CD1c-positive myeloid dendritic cell (primary cell): ENCODE data around the gene FNDC3B.

Experiments used
- DNase-seq: peaks from one replicate; pipeline ENCODE4 v3.0.0-alpha.2; 2016; ENCODE audit errors: extremely low spot score

Gene FNDC3B

DNA sequence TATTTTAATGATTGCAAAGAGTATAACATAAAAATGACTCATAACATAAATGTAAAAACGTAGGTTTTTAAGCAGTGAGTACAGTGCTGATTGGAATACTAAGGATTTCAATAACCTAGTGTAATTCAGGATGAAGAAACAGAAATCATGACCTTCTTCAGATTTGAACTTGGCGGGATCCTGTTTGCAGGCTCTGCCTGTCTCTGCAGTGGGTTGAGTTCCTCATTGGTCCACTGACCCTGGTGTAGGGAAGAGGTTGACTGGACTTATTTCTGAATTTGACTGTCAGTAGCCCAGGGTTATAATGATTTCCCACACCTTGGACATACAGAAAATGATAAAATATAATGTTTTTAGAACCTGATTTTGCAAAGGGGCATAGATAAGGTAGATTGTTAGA lies 171.7 kb downstream of the FNDC3B start:
- DNase-seq, result peak; percentile 77

DNA sequence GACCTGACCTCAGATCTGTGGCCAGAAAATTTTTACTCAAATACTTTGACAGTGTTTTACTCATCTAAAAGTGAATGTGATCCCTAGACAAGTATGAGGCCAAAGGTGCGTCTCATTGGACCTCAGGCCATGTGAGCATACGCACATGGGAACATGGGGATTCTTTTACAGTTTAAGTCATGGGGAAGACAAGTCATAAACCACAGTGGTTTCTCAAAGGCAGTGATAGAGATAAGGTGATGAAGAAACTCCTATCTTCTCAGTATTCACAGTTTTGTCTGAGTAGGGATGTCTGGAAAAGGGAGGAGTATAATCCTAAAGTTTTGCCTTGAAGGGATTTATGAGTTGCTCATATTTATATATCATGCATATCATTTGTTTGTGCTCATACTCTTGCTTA lies 173.8 kb downstream of the FNDC3B start:
- no peak for DNase-seq

DNA sequence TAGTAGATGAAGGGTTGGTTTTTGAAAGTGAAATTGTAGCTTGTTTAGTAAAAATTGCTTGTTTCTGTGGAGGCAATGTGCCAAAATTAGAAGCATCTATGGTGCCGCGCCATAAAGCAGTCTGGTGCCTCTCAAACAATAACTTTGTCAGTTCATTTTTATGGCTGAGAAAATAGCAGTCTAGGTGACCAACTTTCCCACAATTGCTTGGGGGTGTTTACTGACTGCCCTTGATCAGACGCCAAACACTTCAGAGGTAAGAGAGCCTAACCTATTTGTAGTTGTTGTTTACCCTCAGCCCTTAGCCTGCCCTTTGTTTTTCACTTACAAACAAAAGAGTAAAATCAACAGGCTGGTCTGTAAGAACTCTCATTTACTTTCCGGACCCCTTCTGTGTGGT lies 174.5 kb downstream of the FNDC3B start:
- no peak for DNase-seq

DNA sequence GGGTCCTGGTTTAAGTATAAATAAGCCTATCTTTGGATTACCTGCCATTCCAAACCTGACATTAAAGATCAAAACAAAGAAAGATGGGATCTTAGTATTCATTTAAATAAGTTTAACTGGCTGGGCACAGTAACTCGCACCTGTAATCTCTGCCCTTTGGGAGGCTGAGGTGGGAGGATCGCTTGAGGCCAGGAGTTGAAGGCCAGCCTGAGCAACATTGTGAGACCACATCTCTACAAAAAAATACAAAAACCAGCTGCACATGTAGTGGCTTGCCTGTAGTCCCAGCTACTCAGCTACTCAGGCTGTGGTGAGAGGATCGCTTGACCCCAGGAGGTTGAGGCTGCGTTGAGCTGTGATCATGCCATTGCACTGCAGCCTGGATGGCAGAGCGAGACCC lies 176.9 kb downstream of the FNDC3B start:
- no peak for DNase-seq

DNA sequence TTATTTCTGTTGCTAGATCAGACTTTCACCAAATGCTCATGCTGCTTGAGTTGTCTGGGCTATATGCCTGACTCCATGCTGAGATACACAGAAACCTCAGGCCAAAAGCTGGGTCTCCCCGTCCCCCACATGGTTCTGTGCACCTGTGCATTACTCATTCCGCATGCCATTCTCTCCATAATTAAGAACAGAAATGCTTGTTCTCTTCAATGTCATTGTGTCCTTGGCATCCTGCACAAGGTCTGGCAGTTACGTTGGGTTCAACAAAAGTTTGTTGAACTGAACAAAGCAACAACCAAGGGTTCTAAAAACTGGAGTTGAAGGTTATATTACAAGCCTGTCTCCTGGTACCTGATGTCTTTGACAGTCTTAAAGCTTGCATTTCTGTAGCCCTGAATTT lies 177.5 kb downstream of the FNDC3B start:
- no peak for DNase-seq

DNA sequence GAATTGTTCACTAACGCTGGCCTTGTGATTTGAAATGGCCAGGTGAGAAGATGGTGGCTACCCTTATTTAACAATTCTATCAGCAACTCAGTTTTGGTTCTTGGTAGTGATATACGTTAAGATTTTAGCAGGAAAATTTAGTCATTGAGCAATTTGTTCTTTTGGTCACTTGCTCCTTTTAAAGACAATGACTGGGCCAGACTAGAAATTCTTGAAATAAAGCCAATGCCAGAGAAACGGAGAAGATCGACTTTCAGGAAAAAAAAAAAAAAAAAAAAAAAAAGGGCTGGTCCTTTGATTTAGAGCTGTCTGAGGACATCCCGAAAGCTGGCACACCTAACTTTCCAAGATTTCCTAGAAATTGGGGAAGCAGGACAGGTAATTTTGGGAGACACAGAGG lies 178.5 kb downstream of the FNDC3B start:
- DNase-seq, result no peak

DNA sequence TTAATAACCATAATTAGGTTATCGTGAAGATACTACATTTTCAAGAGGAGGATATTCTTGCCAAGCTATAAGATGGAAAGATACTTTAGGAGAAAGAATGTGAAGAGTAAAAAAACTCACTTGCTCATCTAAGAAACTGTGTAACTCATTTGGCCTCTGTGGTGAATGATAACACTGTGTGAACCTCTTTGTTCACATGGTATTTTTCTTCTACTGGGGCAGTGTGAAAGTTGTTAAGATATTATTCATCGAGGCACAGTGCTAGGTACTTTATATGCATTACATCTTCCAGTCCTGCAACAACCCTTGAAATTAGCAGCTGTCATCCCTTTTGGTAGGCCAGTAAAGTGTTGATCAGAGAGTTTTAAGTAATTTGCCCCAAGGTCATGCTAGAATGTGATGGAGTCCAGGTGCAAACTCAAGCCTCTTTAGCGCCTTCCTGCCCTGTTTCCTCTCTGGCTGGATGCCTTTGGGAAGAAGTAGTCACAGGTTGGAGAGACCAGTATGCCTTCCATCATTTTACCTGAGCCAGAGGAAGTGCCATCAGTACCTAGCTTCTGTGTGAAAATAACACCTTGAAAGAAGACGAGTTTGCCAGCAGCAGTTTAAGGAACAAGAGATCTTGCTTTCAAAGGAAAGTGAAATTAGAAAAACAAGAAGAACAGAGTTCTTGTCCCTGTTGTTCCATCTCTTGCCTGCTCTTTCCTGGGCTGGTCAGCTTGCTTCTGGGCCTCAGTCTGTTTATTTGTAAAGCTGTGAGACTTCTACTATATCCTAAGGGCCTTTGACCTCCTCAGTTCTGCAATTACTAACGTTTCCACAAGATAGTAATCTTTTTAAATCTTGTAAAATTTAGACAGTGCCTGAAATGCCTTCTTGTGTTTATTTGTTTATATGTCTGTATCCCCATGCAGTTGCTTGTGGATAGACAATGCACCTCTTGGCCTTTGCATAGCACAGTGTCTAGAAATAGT lies 179.3 kb downstream of the FNDC3B start:
- DNase-seq, result no peak

DNA sequence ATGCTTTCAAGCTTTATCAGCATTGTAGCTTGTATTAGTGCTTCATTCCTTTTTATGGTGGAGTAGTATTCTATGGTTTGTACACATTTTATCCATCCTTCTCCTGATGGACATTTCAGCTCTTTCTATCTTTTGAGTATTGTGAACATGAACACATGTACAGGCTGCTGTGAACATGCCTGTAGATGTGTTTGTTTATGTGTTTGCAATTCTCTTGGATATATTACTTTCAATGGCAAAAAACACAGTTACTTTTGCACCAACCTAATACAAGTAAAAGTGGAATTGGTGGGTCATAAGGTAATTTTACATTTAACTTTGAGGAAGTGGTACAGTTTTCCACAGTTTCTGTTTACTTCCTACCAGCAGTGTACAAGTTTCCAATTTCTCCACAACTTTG lies 180.4 kb downstream of the FNDC3B start:
- DNase-seq, result peak; percentile 30

DNA sequence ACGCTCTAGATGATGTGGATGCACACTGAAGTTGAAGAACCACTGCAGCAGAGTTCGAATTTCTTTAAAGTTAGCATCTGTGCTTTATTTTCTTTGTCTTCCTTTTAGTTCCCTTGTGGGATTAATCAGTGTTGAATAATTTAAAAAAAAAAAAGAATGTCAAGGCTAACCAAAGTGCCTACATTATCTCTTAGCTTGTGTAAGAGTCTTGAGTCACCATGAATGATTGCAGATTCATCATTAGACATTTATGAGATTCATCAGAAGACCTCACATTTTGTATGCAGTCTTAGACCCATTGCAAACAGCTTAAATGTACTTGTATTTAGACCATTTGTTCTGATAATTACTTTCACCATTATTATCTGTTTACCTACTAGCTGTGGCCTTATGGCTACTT lies 182.2 kb downstream of the FNDC3B start:
- DNase-seq, result no peak

DNA sequence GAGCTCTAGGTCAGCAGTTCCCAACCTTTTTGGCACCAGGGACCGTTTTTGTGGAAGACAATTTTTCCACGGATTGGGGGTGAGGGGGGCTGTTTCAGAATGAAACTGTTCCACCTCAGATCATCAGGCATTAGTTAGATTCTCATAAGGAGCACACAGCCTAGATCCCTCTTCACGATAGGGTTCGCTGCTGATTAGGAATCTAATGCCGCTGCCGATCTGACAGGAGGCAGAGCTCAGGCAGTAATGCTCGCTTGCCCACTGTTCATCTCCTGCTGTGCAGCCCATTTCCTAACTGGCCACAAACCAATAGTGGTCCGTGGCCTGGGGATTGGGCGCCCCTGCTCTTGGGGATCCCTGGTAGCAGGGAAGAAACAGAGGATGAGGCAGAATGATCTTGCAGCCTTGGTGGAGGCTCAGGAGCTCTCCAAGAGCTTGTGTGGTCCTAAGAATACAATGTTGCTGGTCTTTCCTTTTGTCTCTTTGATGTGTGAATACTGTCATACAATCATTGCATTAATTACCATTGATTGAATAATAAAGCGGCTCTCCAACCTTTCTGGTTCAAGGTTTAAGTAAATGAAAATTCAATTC lies 183.2 kb downstream of the FNDC3B start:
- no peak for DNase-seq

DNA sequence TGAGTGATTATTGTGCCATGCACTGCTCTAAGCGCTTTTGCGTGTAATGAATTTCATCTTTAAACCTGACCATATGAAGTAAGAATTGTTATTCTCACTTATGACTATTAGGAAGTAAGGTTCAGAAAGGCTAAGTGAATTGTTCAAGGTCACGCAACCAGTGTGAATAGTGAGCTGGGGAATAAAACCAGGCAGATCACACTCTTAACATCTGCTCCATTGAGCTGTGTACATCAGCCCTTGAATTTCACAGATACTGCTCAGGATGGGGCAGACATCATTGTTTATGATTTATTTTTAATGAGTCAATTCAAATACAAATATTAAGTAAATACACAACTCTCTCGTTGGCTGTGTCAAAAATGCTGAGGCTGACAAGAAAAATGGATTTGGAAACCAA lies 184.5 kb downstream of the FNDC3B start:
- no peak for DNase-seq

DNA sequence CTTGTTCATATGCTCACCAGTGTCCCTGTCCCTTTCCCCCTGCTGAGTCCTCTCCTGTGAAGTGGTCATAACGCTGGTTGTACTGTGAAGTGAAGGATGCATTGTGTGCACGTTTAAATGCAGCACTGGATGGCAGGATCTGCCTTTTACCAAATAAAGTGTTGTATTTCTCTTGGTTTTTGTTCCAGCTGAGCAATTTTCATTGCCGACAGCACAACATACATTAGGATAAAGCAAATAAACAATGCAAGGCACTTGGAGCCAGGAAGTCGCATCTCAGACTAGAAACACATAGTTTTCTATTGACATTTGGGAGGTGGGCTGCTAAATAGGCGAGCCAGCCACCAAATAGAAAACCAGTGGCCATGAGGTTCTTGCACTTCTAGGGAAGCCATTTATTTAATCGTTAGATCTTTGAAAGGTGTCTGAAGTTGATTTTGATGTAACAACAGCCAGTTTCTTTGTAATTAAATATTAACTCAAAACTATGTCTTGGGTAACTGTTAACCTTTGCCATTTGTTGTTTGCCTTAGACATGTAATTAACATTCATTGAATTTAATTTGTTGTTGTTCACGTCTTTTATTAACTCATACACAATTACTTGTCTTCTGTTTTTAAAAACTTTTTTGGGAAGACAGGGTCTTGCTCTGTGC lies 185.3 kb downstream of the FNDC3B start:
- DNase-seq, result no peak

DNA sequence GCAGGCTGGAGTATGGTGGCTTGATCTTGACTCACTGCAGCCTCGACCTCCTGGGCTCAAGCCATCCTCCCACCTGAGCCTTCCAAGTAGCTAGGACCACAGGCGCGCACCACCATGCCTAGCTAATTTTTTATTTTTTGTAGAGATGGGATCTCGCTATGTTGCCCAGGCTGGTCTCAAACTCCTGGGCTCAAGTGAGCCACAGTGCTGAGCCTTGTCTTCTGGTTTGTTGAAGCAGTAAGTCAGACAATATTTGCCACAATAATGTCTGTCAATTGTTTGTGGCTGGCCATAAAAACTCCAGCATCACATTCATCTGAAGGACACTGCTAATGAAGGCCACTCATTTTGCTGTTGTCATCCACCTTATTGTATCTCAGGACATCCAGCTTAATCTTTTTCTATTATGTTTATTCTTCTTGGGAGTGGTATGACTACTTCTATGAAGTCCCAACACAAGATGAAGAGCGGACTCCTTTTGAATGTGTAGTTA lies 185.9 kb downstream of the FNDC3B start:
- DNase-seq, result no peak

DNA sequence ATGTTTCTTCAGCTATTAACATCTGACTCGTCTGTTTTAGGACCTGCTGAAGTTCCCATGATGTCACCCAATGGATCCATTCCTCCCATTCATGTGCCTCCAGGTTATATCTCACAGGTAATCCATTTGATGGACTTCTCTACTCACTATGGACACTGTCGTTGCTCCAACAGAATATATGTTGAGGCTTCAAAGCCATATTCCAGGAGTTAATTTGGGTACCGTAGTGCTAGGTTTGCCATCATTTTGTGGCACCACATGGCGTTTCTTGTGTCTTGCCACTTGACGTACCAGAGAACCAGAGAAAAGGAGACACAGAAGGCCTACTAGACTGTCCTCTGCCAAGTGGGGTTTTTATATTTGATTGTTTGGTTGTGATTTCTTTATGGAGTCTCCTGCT lies 187.5 kb downstream of the FNDC3B start:
- DNase-seq, result no peak

DNA sequence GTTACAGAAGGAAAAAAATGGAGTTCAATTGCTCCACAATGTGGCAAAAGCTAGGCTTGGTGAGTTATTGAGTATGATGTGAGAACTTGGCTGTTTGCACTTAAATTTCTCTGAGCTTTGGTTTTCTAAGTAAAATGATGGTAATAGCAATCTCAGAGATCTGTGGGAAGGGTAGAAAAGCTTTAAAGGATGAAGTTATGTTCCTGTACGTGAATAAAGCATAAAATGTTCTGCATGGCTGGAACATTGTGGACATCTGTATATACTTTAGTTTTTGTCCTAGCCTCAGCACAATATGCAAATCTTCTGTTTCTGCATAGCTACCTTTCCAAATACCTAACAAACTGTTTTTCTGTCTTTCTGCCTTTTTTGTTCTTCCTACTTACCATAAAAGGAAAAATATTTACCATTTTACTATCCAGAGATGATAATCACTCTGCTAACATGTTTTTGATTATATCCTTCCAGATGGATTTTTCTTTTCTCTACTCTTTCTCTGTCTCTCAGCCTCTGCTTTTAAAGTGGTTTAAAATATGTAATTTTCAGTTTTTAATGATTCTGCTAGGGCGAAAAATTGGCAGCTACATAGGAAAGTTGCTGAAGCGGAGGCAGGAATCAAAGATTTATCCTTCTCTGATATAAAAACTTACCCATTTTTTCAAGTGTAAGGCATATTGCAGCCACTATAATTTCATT lies 188.1 kb downstream of the FNDC3B start:
- no peak for DNase-seq

DNA sequence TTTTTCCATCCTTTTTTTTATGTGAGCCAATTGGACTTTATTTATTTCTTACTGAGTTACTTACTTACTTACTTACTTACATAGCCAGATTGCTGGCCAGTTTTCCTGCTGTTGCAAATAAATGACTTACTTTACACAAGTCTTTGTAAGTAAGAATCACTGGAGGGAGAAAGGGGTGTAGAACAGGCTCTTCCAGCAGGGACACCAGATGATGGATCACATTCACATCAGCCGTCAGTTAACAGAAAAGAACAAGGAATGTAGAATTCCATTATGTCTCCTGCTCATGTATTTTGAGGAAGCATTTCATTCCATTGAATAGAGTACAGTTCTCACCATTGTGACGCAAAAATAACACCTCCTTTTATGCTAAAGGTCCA lies 188.6 kb downstream of the FNDC3B start:
- DNase-seq, result no peak

DNA sequence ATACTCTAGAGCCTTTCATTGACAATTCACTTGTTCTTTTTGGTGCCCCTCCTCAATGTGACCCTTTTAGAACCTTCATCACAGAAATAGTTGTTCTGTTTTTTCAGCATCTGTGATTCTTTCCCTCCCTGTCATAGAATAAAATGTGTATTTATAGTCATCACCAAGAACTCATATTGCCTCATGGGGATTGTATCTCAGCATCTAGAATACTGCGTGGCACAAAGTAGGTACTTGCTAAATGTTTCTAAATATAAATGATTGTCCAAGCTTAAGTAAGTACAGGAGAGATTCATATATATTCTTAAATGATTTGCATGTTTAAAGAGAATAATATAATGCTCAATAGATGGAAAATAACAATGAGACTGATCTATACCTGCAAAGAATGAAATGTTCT lies 190.1 kb downstream of the FNDC3B start:
- no peak for DNase-seq

DNA sequence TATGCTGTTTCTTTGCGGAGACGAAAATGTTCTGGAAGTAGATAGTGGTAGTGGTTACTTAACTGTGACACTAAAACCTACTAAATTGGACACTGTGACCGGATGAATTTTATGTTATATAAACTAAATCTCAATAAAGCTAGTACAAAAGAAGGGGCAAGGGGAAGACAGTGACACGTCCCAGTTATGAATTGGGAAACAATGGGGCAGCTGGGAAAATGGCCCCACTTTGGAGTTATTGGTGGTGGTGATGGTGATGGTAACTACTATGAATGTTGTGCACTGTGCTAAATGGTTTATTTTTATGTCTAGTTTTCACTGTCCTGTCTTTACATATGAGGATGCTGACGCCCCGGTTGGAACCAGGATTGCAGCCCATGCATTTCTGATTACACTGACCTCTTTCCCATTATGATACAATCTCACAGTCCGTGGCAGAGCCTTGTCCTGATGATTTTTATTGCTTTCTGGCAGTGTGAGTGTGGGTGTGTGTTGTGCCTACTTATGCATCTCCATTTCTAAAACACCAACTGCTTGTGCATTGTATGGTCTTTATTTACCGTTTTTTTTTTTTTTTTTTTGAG lies 192.0 kb downstream of the FNDC3B start:
- no peak for DNase-seq

DNA sequence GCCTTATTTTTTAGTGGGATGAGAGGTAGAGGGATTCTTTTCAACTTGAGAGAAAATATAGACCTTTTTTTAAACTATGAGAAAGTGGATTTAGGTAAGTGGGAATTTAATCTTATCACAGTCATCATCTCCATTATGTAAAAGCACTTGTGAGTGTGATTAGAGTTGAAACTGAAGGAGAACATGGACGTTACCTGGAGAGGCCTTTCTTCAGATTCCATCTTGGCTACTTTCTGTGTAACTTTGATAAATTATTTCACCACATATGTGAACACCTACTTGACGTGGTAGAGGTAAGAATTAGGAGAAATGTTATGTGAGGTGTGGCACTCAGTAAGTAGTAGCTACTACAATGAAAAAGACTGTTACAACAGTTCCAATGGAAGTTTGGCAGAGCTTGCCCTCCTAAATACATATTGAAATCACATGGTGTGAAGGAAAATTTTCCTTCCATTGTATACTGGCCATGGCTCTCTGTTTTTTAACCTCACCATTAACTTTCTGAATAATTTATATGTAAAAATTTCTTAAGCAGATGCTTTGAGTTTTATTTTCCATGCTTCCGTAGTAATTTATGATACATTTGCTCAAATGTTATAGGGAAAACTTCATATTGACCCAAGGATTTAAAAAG lies 193.3 kb downstream of the FNDC3B start:
- DNase-seq, result no peak

DNA sequence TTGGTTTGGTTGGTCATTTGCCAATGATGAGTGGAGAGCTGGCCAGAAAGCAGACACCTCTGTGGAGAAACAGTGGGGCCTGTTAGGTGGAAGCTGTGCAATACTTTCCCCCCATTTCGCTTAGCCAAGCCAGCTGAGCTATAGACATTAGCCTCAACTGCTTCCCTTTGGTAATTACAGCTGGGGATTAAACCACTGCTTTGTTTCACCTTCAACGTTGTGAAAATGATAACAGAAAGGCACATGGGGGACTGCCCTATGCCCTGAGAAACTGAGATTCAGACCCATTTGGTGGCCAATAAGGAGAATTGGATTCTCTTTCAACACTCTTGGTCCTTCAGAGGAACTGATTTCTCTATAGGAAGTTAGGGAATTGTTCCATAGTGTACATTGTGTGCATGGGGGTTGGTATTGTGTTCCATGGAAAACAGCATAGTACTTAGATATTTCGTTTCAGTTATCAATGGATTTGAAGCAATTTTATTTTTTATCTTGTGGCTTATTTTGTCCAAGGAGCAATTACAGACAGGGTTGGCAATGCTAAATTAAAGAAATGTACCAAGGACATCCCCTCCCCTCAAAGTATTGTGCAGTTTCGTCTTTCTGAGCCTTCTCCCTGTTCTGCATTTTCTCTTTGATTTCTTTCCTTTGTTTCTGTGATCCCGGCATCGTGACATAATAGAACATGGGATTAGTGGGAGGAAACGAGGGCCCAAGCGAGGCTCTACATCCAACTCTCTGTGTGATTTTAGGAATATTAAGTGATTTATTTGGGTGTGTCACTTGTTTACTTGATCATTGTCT lies 194.3 kb downstream of the FNDC3B start:
- no peak for DNase-seq
